OCI-LY1 (cell line): ENCODE results near the gene ACTRT2.

ENCODE experiments used
- EZH2 ChIP-seq: fragments of 200-600 bp; sonication (generic), shearing (Covaris generic); IDR thresholded peaks from 2 replicates; pipeline ENCODE4 v1.8.0; 2017; ENCODE audit warnings: borderline replicate concordance, mixed run types, mild to moderate bottlenecking, antibody characterized with exemption, low read length, moderate library complexity, mixed read lengths
- TF ChIP-seq, protein P1 (sequence below): fragments of 200-600 bp; sonication (generic), shearing (Covaris generic); IDR thresholded peaks from 2 replicates; pipeline ENCODE4 v1.5.1; 2017; ENCODE audit warnings: mild to moderate bottlenecking, antibody characterized with exemption, low read length, moderate library complexity, mixed read lengths

DNA sequence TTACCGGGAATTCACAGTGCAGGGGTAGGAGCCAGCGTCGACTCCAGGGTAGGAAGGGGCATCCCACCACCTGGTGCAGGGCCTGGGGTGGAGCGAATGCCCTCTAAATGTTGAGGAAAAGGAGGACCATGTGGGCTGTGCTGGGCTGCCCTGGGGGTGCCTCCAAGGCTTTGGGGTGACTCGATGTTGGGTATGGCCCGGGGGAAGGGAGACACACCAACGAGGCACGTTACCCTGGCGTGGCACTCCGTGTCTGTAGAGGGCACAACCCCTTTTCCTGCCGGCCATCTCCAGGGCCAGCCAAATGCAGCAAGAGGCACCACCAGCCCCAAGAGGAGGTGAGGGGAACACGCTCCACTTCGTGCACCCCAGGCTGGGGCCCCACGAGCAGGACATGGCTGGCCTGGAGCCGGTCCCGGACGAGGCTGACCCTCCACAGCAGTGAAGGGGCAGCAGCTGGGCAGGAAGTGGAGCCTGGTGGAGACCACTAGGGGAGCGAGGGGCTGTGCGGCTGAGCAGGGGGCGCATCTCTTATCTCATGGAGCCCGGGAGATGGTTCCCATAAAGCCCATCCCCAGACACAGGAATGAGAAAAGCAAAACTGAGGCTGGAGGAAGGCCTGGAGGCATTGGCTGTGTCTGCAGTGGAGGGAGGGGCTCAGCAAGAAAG, 11.2 kb downstream of the ACTRT2 start:
- TF ChIP-seq, protein P1, sequence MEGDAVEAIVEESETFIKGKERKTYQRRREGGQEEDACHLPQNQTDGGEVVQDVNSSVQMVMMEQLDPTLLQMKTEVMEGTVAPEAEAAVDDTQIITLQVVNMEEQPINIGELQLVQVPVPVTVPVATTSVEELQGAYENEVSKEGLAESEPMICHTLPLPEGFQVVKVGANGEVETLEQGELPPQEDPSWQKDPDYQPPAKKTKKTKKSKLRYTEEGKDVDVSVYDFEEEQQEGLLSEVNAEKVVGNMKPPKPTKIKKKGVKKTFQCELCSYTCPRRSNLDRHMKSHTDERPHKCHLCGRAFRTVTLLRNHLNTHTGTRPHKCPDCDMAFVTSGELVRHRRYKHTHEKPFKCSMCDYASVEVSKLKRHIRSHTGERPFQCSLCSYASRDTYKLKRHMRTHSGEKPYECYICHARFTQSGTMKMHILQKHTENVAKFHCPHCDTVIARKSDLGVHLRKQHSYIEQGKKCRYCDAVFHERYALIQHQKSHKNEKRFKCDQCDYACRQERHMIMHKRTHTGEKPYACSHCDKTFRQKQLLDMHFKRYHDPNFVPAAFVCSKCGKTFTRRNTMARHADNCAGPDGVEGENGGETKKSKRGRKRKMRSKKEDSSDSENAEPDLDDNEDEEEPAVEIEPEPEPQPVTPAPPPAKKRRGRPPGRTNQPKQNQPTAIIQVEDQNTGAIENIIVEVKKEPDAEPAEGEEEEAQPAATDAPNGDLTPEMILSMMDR, result no peak
- no peak for TF ChIP-seq EZH2
